ENCODE results near the gene SUPT5H. TPM values are rescaled to one million over a fixed set of nuclear protein-coding genes. Genes with fewer than 3 reads are reported as not detected.

The SUPT5H gene
- total and polyA plus RNA-seq, 2 of the 13 experiments (the other 11 are each of a cell fraction or from before 2014, with no cell fraction given), result 48.2 to 51.7 TPM

- TF ChIP-seq, protein P1, sequence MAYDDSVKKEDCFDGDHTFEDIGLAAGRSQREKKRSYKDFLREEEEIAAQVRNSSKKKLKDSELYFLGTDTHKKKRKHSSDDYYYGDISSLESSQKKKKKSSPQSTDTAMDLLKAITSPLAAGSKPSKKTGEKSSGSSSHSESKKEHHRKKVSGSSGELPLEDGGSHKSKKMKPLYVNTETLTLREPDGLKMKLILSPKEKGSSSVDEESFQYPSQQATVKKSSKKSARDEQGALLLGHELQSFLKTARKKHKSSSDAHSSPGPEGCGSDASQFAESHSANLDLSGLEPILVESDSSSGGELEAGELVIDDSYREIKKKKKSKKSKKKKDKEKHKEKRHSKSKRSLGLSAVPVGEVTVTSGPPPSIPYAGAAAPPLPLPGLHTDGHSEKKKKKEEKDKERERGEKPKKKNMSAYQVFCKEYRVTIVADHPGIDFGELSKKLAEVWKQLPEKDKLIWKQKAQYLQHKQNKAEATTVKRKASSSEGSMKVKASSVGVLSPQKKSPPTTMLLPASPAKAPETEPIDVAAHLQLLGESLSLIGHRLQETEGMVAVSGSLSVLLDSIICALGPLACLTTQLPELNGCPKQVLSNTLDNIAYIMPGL (CRISPR knock-in tag; IDR thresholded peaks at IDR 0.05; ENCODE audit: borderline replicate concordance in 1 of 2, low read depth in 1 of 2), result peak in 1 of 2 experiments; percentile 48; a peak in 1 of 4 replicates
- TF ChIP-seq ZNF484 (CRISPR knock-in tag; IDR thresholded peaks at IDR 0.05; ENCODE audit: borderline replicate concordance, low read depth) (no peak), ZNF598 (CRISPR knock-in tag; IDR thresholded peaks at IDR 0.05; ENCODE audit: borderline replicate concordance) (no peak), MLLT10 (CRISPR knock-in tag; IDR thresholded peaks at IDR 0.05) (no peak), SP2 (CRISPR knock-in tag; IDR thresholded peaks at IDR 0.05) (no peak), ZNF317 (CRISPR knock-in tag; IDR thresholded peaks at IDR 0.05) (no peak), SNAI1 (CRISPR knock-in tag; IDR thresholded peaks at IDR 0.05; ENCODE audit: borderline replicate concordance) (no peak), USF2 (IDR thresholded peaks at IDR 0.05; ENCODE audit: low read depth, low read length) (no peak), USF2 (CRISPR knock-in tag; IDR thresholded peaks at IDR 0.05; ENCODE audit: borderline replicate concordance) (no peak), IKZF5 (CRISPR knock-in tag; IDR thresholded peaks at IDR 0.05) (0 out of 2 replicates have a peak, but pooled peaks have one; percentile 49), IRX3 (CRISPR knock-in tag; IDR thresholded peaks at IDR 0.05; ENCODE audit: borderline replicate concordance, low read depth) (no peak)
- TF ChIP-seq, protein P2, sequence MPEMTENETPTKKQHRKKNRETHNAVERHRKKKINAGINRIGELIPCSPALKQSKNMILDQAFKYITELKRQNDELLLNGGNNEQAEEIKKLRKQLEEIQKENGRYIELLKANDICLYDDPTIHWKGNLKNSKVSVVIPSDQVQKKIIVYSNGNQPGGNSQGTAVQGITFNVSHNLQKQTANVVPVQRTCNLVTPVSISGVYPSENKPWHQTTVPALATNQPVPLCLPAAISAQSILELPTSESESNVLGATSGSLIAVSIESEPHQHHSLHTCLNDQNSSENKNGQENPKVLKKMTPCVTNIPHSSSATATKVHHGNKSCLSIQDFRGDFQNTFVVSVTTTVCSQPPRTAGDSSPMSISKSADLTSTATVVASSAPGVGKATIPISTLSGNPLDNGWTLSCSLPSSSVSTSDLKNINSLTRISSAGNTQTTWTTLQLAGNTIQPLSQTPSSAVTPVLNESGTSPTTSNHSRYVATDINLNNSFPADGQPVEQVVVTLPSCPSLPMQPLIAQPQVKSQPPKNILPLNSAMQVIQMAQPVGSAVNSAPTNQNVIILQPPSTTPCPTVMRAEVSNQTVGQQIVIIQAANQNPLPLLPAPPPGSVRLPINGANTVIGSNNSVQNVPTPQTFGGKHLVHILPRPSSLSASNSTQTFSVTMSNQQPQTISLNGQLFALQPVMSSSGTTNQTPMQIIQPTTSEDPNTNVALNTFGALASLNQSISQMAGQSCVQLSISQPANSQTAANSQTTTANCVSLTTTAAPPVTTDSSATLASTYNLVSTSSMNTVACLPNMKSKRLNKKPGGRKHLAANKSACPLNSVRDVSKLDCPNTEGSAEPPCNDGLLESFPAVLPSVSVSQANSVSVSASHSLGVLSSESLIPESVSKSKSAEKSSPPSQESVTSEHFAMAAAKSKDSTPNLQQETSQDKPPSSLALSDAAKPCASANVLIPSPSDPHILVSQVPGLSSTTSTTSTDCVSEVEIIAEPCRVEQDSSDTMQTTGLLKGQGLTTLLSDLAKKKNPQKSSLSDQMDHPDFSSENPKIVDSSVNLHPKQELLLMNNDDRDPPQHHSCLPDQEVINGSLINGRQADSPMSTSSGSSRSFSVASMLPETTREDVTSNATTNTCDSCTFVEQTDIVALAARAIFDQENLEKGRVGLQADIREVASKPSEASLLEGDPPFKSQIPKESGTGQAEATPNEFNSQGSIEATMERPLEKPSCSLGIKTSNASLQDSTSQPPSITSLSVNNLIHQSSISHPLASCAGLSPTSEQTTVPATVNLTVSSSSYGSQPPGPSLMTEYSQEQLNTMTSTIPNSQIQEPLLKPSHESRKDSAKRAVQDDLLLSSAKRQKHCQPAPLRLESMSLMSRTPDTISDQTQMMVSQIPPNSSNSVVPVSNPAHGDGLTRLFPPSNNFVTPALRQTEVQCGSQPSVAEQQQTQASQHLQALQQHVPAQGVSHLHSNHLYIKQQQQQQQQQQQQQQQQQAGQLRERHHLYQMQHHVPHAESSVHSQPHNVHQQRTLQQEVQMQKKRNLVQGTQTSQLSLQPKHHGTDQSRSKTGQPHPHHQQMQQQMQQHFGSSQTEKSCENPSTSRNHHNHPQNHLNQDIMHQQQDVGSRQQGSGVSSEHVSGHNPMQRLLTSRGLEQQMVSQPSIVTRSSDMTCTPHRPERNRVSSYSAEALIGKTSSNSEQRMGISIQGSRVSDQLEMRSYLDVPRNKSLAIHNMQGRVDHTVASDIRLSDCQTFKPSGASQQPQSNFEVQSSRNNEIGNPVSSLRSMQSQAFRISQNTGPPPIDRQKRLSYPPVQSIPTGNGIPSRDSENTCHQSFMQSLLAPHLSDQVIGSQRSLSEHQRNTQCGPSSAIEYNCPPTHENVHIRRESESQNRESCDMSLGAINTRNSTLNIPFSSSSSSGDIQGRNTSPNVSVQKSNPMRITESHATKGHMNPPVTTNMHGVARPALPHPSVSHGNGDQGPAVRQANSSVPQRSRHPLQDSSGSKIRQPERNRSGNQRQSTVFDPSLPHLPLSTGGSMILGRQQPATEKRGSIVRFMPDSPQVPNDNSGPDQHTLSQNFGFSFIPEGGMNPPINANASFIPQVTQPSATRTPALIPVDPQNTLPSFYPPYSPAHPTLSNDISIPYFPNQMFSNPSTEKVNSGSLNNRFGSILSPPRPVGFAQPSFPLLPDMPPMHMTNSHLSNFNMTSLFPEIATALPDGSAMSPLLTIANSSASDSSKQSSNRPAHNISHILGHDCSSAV (CRISPR knock-in tag; IDR thresholded peaks at IDR 0.05; ENCODE audit: borderline replicate concordance), result no peak
These were observed 16.9 kb upstream of the SUPT5H start (continued) for GRCh38 chr19:39428283-39429112.
